Thyroid gland (tissue), 4 donors: ENCODE measurements around the gene DAGLB. TPM values are rescaled to one million over a fixed set of nuclear protein-coding genes. Genes with fewer than 3 reads are reported as not detected.

Experiments used
- DNase-seq, 2 donors: peaks; one replicate each; pipeline ENCODE4 v3.0.0-alpha.2; 2019
- H3K27ac ChIP-seq, 3 donors: fragments of 200-600 bp; sonication (generic); 1 replicate in 2 of 3; 2 replicates in 1 of 3; pipeline ENCODE4 v1.5.1; 2016 to 2019; ENCODE audit warnings: mild to moderate bottlenecking in 1 of 3, moderate library complexity in 1 of 3
- H3K27me3 ChIP-seq: fragments of 200-600 bp; sonication (generic); one replicate; pipeline ENCODE4 v1.5.1; 2019
- H3K36me3 ChIP-seq, 2 donors: fragments of 200-600 bp; sonication (generic); one replicate each; pipeline ENCODE4 v1.5.1; 2016 to 2019
- H3K4me1 ChIP-seq, 2 donors: fragments of 200-600 bp; sonication (generic); one replicate each; pipeline ENCODE4 v1.5.1; 2017 to 2019
- H3K4me3 ChIP-seq, 3 donors: fragments of 200-600 bp; sonication (generic); replicated peaks in 1 of 3; 1 replicate in 2 of 3; 2 replicates in 1 of 3; pipeline ENCODE4 v1.5.1; 2016; ENCODE audit warnings: mild to moderate bottlenecking in 1 of 3
- H3K9me3 ChIP-seq: fragments of 200-600 bp; sonication (generic); one replicate; pipeline ENCODE4 v1.5.1; 2017
- CTCF ChIP-seq, 6 experiments: fragments of 200-600 bp in 3 of 6; fragments of 450-650 bp in 3 of 6; sonication (generic) in 3 of 6; IDR thresholded peaks; one replicate each; pipeline ENCODE4 v1.5.1; 2016 to 2019; ENCODE audit warnings: antibody characterized with exemption in 6 of 6, mild to moderate bottlenecking in 2 of 6, inconsistent platforms in 1 of 6, moderate library complexity in 1 of 6
- POLR2A ChIP-seq, 2 donors: fragments of 450-650 bp; IDR thresholded peaks; one replicate each; pipeline ENCODE4 v1.6.1; 2017; ENCODE audit warnings: antibody characterized with exemption in 2 of 2, mild to moderate bottlenecking in 2 of 2, moderate library complexity in 1 of 2
- WGBS, 2 donors: methylation state at CpG; one replicate each; pipeline ENCODE4 v1.1.5; 2017; 5-methylcytosine and 5-hydroxymethylcytosine counted together
- intact Hi-C: fragments of 100-400 bp; cut with DNase I; formaldehyde crosslinking; loops from one replicate; pipeline ENCODE4 v1.15.1; 2023
- total RNA-seq, 4 donors: library from RNA; depleted of rRNA; stranded (reverse); fragments of >200 nt; gene quantifications; one replicate each; pipeline ENCODE4 v1.2.3, GENCODE V29; 2016

The DAGLB gene
- total RNA-seq, 4 donors from 2014 or later, result 14.1 to 18.4 (median 16.2) TPM

- Histone ChIP-seq H3K36me3 (peaks cover 4 to 5% of the 10 kb centered on the region in 2 donors), H3K27ac (peak overlapping the region in 1 of 3 donors; percentile 20), H3K9me3 (no peaks in the 10 kb centered on the region), H3K4me1 (peaks cover 6 to 25% of the 10 kb centered on the region in 2 donors), H3K27me3 (no peaks in the 10 kb centered on the region), H3K4me3 (no peak overlapping the region)
- WGBS, 2 donors, result 79 to 80% methylated on average over 2 of the region's 2 CpGs
- TF ChIP-seq CTCF (IDR thresholded peaks at IDR 0.05) (no peak), POLR2A (IDR thresholded peaks at IDR 0.05) (no peak)
- no peak for DNase-seq
- intact Hi-C loops, result loop anchor here (10.0 kb wide), 1 partner anchor 54 kb away; no protein-coding TSS in a partner anchor
These were observed 9.3 kb downstream of the DAGLB start for GRCh38 chr7:6438427-6438826.

- 92 to 94% methylated on average over 6 of the region's 6 CpGs for WGBS, 2 donors
- DNase-seq, result no peak
- no peak for TF ChIP-seq CTCF (IDR thresholded peaks at IDR 0.05)
- TF ChIP-seq POLR2A (IDR thresholded peaks at IDR 0.05), result no peak
- H3K27ac ChIP-seq, result no peak overlapping the region
- intact Hi-C loops, result loop anchor here (10.0 kb wide), 1 partner anchor 52 kb away; no protein-coding TSS in a partner anchor
- peaks cover 4 to 5% of the 10 kb centered on the region in 2 donors for H3K36me3 ChIP-seq
- no peak overlapping the region for H3K4me3 ChIP-seq
- no peaks in the 10 kb centered on the region for H3K27me3 ChIP-seq
- H3K9me3 ChIP-seq, result no peaks in the 10 kb centered on the region
- peaks cover 6 to 25% of the 10 kb centered on the region in 2 donors for H3K4me1 ChIP-seq
These were observed 10.5 kb downstream of the DAGLB start for GRCh38 chr7:6437251-6437650.

- H3K9me3 ChIP-seq, result no peaks in the 10 kb centered on the region
- peaks cover 6 to 25% of the 10 kb centered on the region in 2 donors for H3K4me1 ChIP-seq
- peak in 1 of 2 donors; percentile 6 for DNase-seq
- no peak overlapping the region for H3K4me3 ChIP-seq
- TF ChIP-seq CTCF (IDR thresholded peaks at IDR 0.05), result no peak
- TF ChIP-seq POLR2A (IDR thresholded peaks at IDR 0.05), result no peak
- intact Hi-C loops, result loop anchor here (10.0 kb wide), 1 partner anchor 52 kb away; no protein-coding TSS in a partner anchor
- H3K27ac ChIP-seq, result peak overlapping the region in 1 of 3 donors; percentile 6
- H3K36me3 ChIP-seq, result peaks cover 4 to 5% of the 10 kb centered on the region in 2 donors
- no peaks in the 10 kb centered on the region for H3K27me3 ChIP-seq
- WGBS, 2 donors, result 88 to 90% methylated on average over 10 of the region's 10 CpGs
These were observed 11.4 kb downstream of the DAGLB start for GRCh38 chr7:6436385-6436685.

GRCh38 chr7:6435486-6436384 lies 12.0 kb downstream of the DAGLB start:
- no peak overlapping the region for H3K4me3 ChIP-seq
- intact Hi-C loops, result loop anchor here (10.0 kb wide), 1 partner anchor 51 kb away; no protein-coding TSS in a partner anchor
- H3K9me3 ChIP-seq, result no peaks in the 10 kb centered on the region
- WGBS, 2 donors, result 43 to 46% methylated on average over 27 of the region's 27 CpGs
- H3K27ac ChIP-seq, result peak overlapping the region in 1 of 3 donors; percentile 6
- H3K36me3 ChIP-seq, result peaks cover 4 to 5% of the 10 kb centered on the region in 2 donors
- no peaks in the 10 kb centered on the region for H3K27me3 ChIP-seq
- peak; percentile 83 to 94 (median 89) for TF ChIP-seq CTCF (IDR thresholded peaks at IDR 0.05)
- TF ChIP-seq POLR2A (IDR thresholded peaks at IDR 0.05), result no peak
- peaks cover 6 to 25% of the 10 kb centered on the region in 2 donors for H3K4me1 ChIP-seq
- peak; percentile 60 to 77 for DNase-seq
